GM23248 (cell line): ENCODE measurements around the gene KCMF1.

ENCODE experiments used
- EZH2 ChIP-seq: fragments of 200-600 bp; sonication (generic); IDR thresholded peaks from 2 replicates; pipeline ENCODE4 v1.6.1; 2018; ENCODE audit warnings: antibody characterized with exemption, mild to moderate bottlenecking; ENCODE audit not compliant: insufficient read depth, poor library complexity, severe bottlenecking
- EZH2phosphoT487 ChIP-seq: fragments of 200-600 bp; sonication (generic); IDR thresholded peaks from 2 replicates; pipeline ENCODE4 v1.6.1; 2018; ENCODE audit warnings: antibody characterized with exemption, moderate library complexity, mild to moderate bottlenecking, low read depth; ENCODE audit not compliant: insufficient read depth

GRCh38 chr2:84963692-84964405 is 7.1 kb upstream of the KCMF1 start:
- TF ChIP-seq EZH2 = no peak
- no peak for TF ChIP-seq EZH2phosphoT487
